ENCODE data around the gene CROCC2. TPM values are rescaled to one million over a fixed set of nuclear protein-coding genes. Genes with fewer than 3 reads are reported as not detected.

The CROCC2 gene
- total RNA-seq, 3 donors from 2014 or later = 0.07 to 0.19 TPM; not detected in 1

GRCh38 chr2:241003830-241004564 lies 97.9 kb downstream of the CROCC2 start:
- H3K4me1 ChIP-seq (ENCODE audit: low read depth) = peaks cover 3% of the 10 kb centered on the region
- TF ChIP-seq CTCF (IDR thresholded peaks at IDR 0.05) = no peak
- H3K9me3 ChIP-seq = peaks cover 23% of the 10 kb centered on the region
- intact Hi-C loops (cut with DNase I, micrococcal nuclease) = no loop called here
- no peak for DNase-seq
- ATAC-seq = no peak
- no peaks in the 10 kb centered on the region for H3K36me3 ChIP-seq (ENCODE audit: low read depth)
- H3K4me3 ChIP-seq = no peak overlapping the region

- peaks cover 10% of the 10 kb centered on the region for H3K4me1 ChIP-seq (ENCODE audit: low read depth)
- ATAC-seq (no peak), DNase-seq (no peak)
- no peak overlapping the region for H3K4me3 ChIP-seq
- no peak for TF ChIP-seq CTCF (IDR thresholded peaks at IDR 0.05)
- peaks cover 23% of the 10 kb centered on the region for H3K9me3 ChIP-seq
- intact Hi-C loops (cut with DNase I, micrococcal nuclease) = no loop called here
- no peaks in the 10 kb centered on the region for H3K36me3 ChIP-seq (ENCODE audit: low read depth)
These were observed 99.4 kb downstream of the CROCC2 start for GRCh38 chr2:241005569-241005968.

- ATAC-seq = no peak
- intact Hi-C loops (cut with DNase I, micrococcal nuclease) = no loop called here
These were observed 100.3 kb downstream of the CROCC2 start for GRCh38 chr2:241006412-241006811.

GRCh38 chr2:241007111-241007510 lies 101.0 kb downstream of the CROCC2 start:
- TF ChIP-seq CTCF (IDR thresholded peaks at IDR 0.05) = no peak
- no peak overlapping the region for H3K4me3 ChIP-seq
- peaks cover 13% of the 10 kb centered on the region for H3K4me1 ChIP-seq (ENCODE audit: low read depth)
- H3K36me3 ChIP-seq (ENCODE audit: low read depth) = no peaks in the 10 kb centered on the region
- DNase-seq = no peak
- ATAC-seq = no peak
- intact Hi-C loops (cut with DNase I, micrococcal nuclease) = no loop called here
- H3K9me3 ChIP-seq = peaks cover 23% of the 10 kb centered on the region

More at GRCh38 chr2:241006412-241006811, 100.3 kb downstream of the CROCC2 start:
- Histone ChIP-seq H3K9me3 (peaks cover 23% of the 10 kb centered on the region), H3K4me3 (no peak overlapping the region), H3K4me1 (ENCODE audit: low read depth) (peaks cover 13% of the 10 kb centered on the region), H3K36me3 (ENCODE audit: low read depth) (no peaks in the 10 kb centered on the region)
- no peak for TF ChIP-seq CTCF (IDR thresholded peaks at IDR 0.05)
- no peak for DNase-seq

- Histone ChIP-seq H3K9me3 (peaks cover 23% of the 10 kb centered on the region), H3K4me1 (ENCODE audit: low read depth) (peaks cover 13% of the 10 kb centered on the region), H3K4me3 (no peak overlapping the region), H3K36me3 (ENCODE audit: low read depth) (no peaks in the 10 kb centered on the region)
- no peak for TF ChIP-seq CTCF (IDR thresholded peaks at IDR 0.05)
- intact Hi-C loops (cut with DNase I, micrococcal nuclease) = no loop called here
- no peak for ATAC-seq
- peak in 1 of 3 donors; percentile 19 for DNase-seq
These were observed 102.0 kb downstream of the CROCC2 start for GRCh38 chr2:241007880-241008710.

Measured in mucosa of descending colon (tissue), 3 donors.